ENCODE results near the gene SYNE2. TPM values are rescaled to one million over a fixed set of nuclear protein-coding genes. Genes with fewer than 3 reads are reported as not detected.

The SYNE2 gene
- total and polyA plus RNA-seq, 2 donors (not counting 3 experiments of a cell fraction or from before 2014, with no cell fraction given) = 16.0 to 53.7 TPM

DNA sequence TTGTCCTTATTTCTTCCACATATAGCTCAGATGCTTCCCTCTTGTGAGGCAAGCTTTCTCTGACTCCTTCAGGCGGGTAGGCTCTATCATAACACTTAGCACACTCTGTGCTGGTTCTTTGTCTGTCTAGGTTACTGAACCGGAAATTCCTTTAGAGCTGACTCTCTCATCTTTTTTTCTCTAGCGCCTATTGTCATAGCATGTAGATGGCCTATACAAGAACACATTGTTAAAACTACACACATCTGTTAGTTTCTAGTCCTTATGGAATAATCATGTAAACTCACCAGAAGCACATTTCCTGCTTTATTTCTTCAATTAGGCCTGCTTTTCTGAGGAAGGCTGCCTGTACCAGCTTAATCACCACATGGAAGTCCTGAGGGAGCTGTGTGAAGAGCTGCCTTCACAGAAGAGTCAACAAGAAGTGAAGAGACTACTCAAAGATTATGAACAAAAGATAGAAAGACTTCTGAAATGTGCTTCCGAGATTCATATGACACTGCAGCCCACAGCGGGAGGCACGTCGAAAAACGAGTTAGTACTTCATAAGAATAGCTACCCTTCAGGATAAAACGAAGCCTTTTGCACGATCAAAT lies 143.9 kb downstream of the SYNE2 start:
- DNase-seq (ENCODE audit: low read depth, low spot score) (peak; percentile 16), FAIRE-seq (no peak)
- H4K20me1 ChIP-seq (replicated peaks; ENCODE audit: control insufficient read depth, extremely low read depth, insufficient read depth, low read length) = no peaks in the 10 kb centered on the region
- H3K9ac ChIP-seq (replicated peaks; ENCODE audit: extremely low read depth, insufficient read depth, low read length) = no peak overlapping the region
- H3K9me3 ChIP-seq (replicated peaks; ENCODE audit: control insufficient read depth, insufficient read depth, low read length) = no peaks in the 10 kb centered on the region
- H2AFZ ChIP-seq (ENCODE audit: low read depth, low read length) = no peak overlapping the region
- H3K9me1 ChIP-seq (replicated peaks; ENCODE audit: control insufficient read depth, extremely low read depth, insufficient read depth, low read length) = no peaks in the 10 kb centered on the region
- H3K4me3 ChIP-seq (replicated peaks in 1 of 3; ENCODE audit: insufficient read depth in 1 of 3, low read depth in 1 of 3, low read length in 3 of 3) = no peak overlapping the region
- CTCF ChIA-PET = interaction anchor here (0.8 to 4.2 kb wide), 7 partner anchors 9 to 308 kb away, joined by 3 to 23 read pairs (median 3); partner anchors contain the start of genes ESR2 and SYNE2
- H3K36me3 ChIP-seq (ENCODE audit: control insufficient read depth in 2 of 2, extremely low read depth in 1 of 2, insufficient read depth in 2 of 2, low read length in 2 of 2) = peaks cover 0 to 3% of the 10 kb centered on the region in 2 experiments
- H3K4me2 ChIP-seq (ENCODE audit: insufficient read depth, low read length) = no peak overlapping the region
- no peaks in the 10 kb centered on the region for H3K27me3 ChIP-seq (ENCODE audit: control insufficient read depth in 2 of 2, insufficient read depth in 2 of 2, low read length in 2 of 2)
- POLR2A ChIA-PET = no interaction called here
- peaks cover 5% of the 10 kb centered on the region for H3K4me1 ChIP-seq (ENCODE audit: control insufficient read depth, extremely low read depth, insufficient read depth, low read length)
- no peak overlapping the region for H3K27ac ChIP-seq (ENCODE audit: insufficient read depth, low read depth, low read length)
- intact Hi-C loops (cut with micrococcal nuclease) = loop anchor here (10.0 kb wide), 2 partner anchors 142 to 192 kb away; partner anchors contain the start of gene SYNE2
- TF ChIP-seq CTCF (IDR thresholded peaks at IDR 0.05; ENCODE audit: extremely low read depth in 1 of 2, insufficient read depth in 1 of 2, low read depth in 1 of 2, low read length in 2 of 2) (no peak), MAX (IDR thresholded peaks at IDR 0.05; ENCODE audit: insufficient read depth, insufficient read length) (no peak), EZH2 (IDR thresholded peaks at IDR 0.05; ENCODE audit: borderline replicate concordance, low read depth, low read length, severe bottlenecking) (no peak), FOS (IDR thresholded peaks at IDR 0.05; ENCODE audit: borderline replicate concordance, insufficient read depth, low read length) (no peak), POLR2A (IDR thresholded peaks at IDR 0.05; ENCODE audit: low read depth, low read length) (no peak), GATA2 (IDR thresholded peaks at IDR 0.05; ENCODE audit: insufficient read depth, insufficient read length, low read depth, low read length) (no peak), MYC (IDR thresholded peaks at IDR 0.05; ENCODE audit: low read depth, low read length) (no peak), POLR2AphosphoS5 (IDR thresholded peaks at IDR 0.05; ENCODE audit: insufficient read depth, low read depth, low read length) (no peak), JUN (IDR thresholded peaks at IDR 0.05; ENCODE audit: borderline replicate concordance, insufficient read depth, insufficient read length, low read depth) (no peak)
- dilution Hi-C loops (cut with MboI; ENCODE audit: extremely low pct_ligation_motif_present, low sequenced_read_pairs) = no loop called here
- no TSS peak for BruUV-seq (replicated peaks)
- no peaks in the 10 kb centered on the region for H3K79me2 ChIP-seq (ENCODE audit: control insufficient read depth, insufficient read depth, low read length)

All from endothelial cell of umbilical vein (primary cell).